ENCODE data around the gene CCNQ. TPM values are rescaled to one million over a fixed set of nuclear protein-coding genes. Genes with fewer than 3 reads are reported as not detected.

CCNQ gene
- total and polyA plus RNA-seq, 2 donors (not counting 3 experiments of a cell fraction or from before 2014, with no cell fraction given) = 21.3 to 37.0 TPM

GRCh38 chrX:153636716-153637115, 37.8 kb upstream of the CCNQ start:
- H2AFZ ChIP-seq (ENCODE audit: low read depth, low read length) = no peak overlapping the region
- H3K4me2 ChIP-seq (ENCODE audit: insufficient read depth, low read length) = no peak overlapping the region
- FAIRE-seq = no peak
- H3K79me2 ChIP-seq (ENCODE audit: control insufficient read depth, insufficient read depth, low read length) = no peaks in the 10 kb centered on the region
- peaks cover 9 to 10% of the 10 kb centered on the region in 2 experiments for H3K27me3 ChIP-seq (ENCODE audit: control insufficient read depth in 2 of 2, insufficient read depth in 2 of 2, low read length in 2 of 2)
- H3K36me3 ChIP-seq (ENCODE audit: control insufficient read depth in 2 of 2, extremely low read depth in 1 of 2, insufficient read depth in 2 of 2, low read length in 2 of 2) = no peaks in the 10 kb centered on the region
- DNase-seq (ENCODE audit: low read depth, low spot score) = no peak
- dilution Hi-C loops (cut with MboI; ENCODE audit: extremely low pct_ligation_motif_present, low sequenced_read_pairs) = no loop called here
- H3K27ac ChIP-seq (ENCODE audit: insufficient read depth, low read depth, low read length) = no peak overlapping the region
- BruUV-seq (replicated peaks) = no TSS peak
- intact Hi-C loops (cut with micrococcal nuclease) = loop anchor here (2.0 kb wide), 1 partner anchor 32 kb away; no protein-coding TSS in a partner anchor
- ChIA-PET POLR2A (no interaction called here), CTCF (interaction anchor here (0.8 to 2.1 kb wide), 4 partner anchors 8 to 31 kb away, joined by 3 to 8 read pairs (median 4); no protein-coding TSS in a partner anchor)
- no peaks in the 10 kb centered on the region for H3K9me1 ChIP-seq (replicated peaks; ENCODE audit: control insufficient read depth, extremely low read depth, insufficient read depth, low read length)
- no peaks in the 10 kb centered on the region for H3K4me1 ChIP-seq (ENCODE audit: control insufficient read depth, extremely low read depth, insufficient read depth, low read length)
- TF ChIP-seq EZH2 (IDR thresholded peaks at IDR 0.05; ENCODE audit: borderline replicate concordance, low read depth, low read length, severe bottlenecking) (no peak), GATA2 (IDR thresholded peaks at IDR 0.05; ENCODE audit: insufficient read depth, insufficient read length, low read depth, low read length) (no peak), FOS (IDR thresholded peaks at IDR 0.05; ENCODE audit: borderline replicate concordance, insufficient read depth, low read length) (no peak), JUN (IDR thresholded peaks at IDR 0.05; ENCODE audit: borderline replicate concordance, insufficient read depth, insufficient read length, low read depth) (no peak), POLR2AphosphoS5 (IDR thresholded peaks at IDR 0.05; ENCODE audit: insufficient read depth, low read depth, low read length) (no peak), MAX (IDR thresholded peaks at IDR 0.05; ENCODE audit: insufficient read depth, insufficient read length) (no peak), CTCF (IDR thresholded peaks at IDR 0.05; ENCODE audit: extremely low read depth in 1 of 2, insufficient read depth in 1 of 2, low read depth in 1 of 2, low read length in 2 of 2) (no peak)
- H3K9ac ChIP-seq (replicated peaks; ENCODE audit: extremely low read depth, insufficient read depth, low read length) = no peak overlapping the region
- H3K9me3 ChIP-seq (replicated peaks; ENCODE audit: control insufficient read depth, insufficient read depth, low read length) = no peaks in the 10 kb centered on the region
- H3K4me3 ChIP-seq (replicated peaks in 1 of 3; ENCODE audit: insufficient read depth in 1 of 3, low read depth in 1 of 3, low read length in 3 of 3) = no peak overlapping the region
- no peaks in the 10 kb centered on the region for H4K20me1 ChIP-seq (replicated peaks; ENCODE audit: control insufficient read depth, extremely low read depth, insufficient read depth, low read length)
